Measurements from ENCODE around the gene GRWD1.

GRWD1 gene

GRCh38 chr19:48450863-48451262 is 5.1 kb downstream of the GRWD1 start:
- H3K36me3 ChIP-seq (ENCODE audit: low read depth), result peaks cover 71% of the 10 kb centered on the region
- no peak overlapping the region for H3K27ac ChIP-seq (ENCODE audit: poor library complexity, severe bottlenecking)
- ATAC-seq (ENCODE audit: low read depth) (no peak), DNase-seq (ENCODE audit: low spot score) (no peak)
- no peaks in the 10 kb centered on the region for H3K4me1 ChIP-seq (ENCODE audit: insufficient read depth, poor library complexity, severe bottlenecking)
- TF ChIP-seq CTCF (IDR thresholded peaks at IDR 0.05; ENCODE audit: poor library complexity, severe bottlenecking), result no peak
- no peaks in the 10 kb centered on the region for H3K27me3 ChIP-seq (ENCODE audit: insufficient read depth, poor library complexity, severe bottlenecking)
- no peaks in the 10 kb centered on the region for H3K9me3 ChIP-seq (ENCODE audit: severe bottlenecking)
- no peak overlapping the region for H3K4me3 ChIP-seq (ENCODE audit: severe bottlenecking)

- Histone ChIP-seq H3K9me3 (ENCODE audit: severe bottlenecking) (no peaks in the 10 kb centered on the region), H3K27me3 (ENCODE audit: insufficient read depth, poor library complexity, severe bottlenecking) (no peaks in the 10 kb centered on the region), H3K27ac (ENCODE audit: poor library complexity, severe bottlenecking) (no peak overlapping the region), H3K4me1 (ENCODE audit: insufficient read depth, poor library complexity, severe bottlenecking) (no peaks in the 10 kb centered on the region), H3K36me3 (ENCODE audit: low read depth) (peaks cover 78% of the 10 kb centered on the region), H3K4me3 (ENCODE audit: severe bottlenecking) (no peak overlapping the region)
- ATAC-seq (ENCODE audit: low read depth) (no peak), DNase-seq (ENCODE audit: low spot score) (no peak)
- no peak for TF ChIP-seq CTCF (IDR thresholded peaks at IDR 0.05; ENCODE audit: poor library complexity, severe bottlenecking)
Observed at GRCh38 chr19:48451624-48452023, 5.8 kb downstream of the GRWD1 start.

- Histone ChIP-seq H3K4me3 (ENCODE audit: severe bottlenecking) (no peak overlapping the region), H3K36me3 (ENCODE audit: low read depth) (peaks cover 78% of the 10 kb centered on the region), H3K27me3 (ENCODE audit: insufficient read depth, poor library complexity, severe bottlenecking) (no peaks in the 10 kb centered on the region), H3K9me3 (ENCODE audit: severe bottlenecking) (no peaks in the 10 kb centered on the region), H3K4me1 (ENCODE audit: insufficient read depth, poor library complexity, severe bottlenecking) (no peaks in the 10 kb centered on the region), H3K27ac (ENCODE audit: poor library complexity, severe bottlenecking) (no peak overlapping the region)
- no peak for TF ChIP-seq CTCF (IDR thresholded peaks at IDR 0.05; ENCODE audit: poor library complexity, severe bottlenecking)
- DNase-seq (ENCODE audit: low spot score) (no peak), ATAC-seq (ENCODE audit: low read depth) (peak; percentile 49; the same call in 2 of the 3 replicates)
Observed at GRCh38 chr19:48452289-48453190, 6.8 kb downstream of the GRWD1 start.

- Histone ChIP-seq H3K4me1 (ENCODE audit: insufficient read depth, poor library complexity, severe bottlenecking) (no peaks in the 10 kb centered on the region), H3K4me3 (ENCODE audit: severe bottlenecking) (no peak overlapping the region), H3K9me3 (ENCODE audit: severe bottlenecking) (no peaks in the 10 kb centered on the region), H3K36me3 (ENCODE audit: low read depth) (peaks cover 65% of the 10 kb centered on the region), H3K27me3 (ENCODE audit: insufficient read depth, poor library complexity, severe bottlenecking) (no peaks in the 10 kb centered on the region), H3K27ac (ENCODE audit: poor library complexity, severe bottlenecking) (no peak overlapping the region)
- no peak for TF ChIP-seq CTCF (IDR thresholded peaks at IDR 0.05; ENCODE audit: poor library complexity, severe bottlenecking)
- ATAC-seq (ENCODE audit: low read depth), result no peak
- no peak for DNase-seq (ENCODE audit: low spot score)
Observed at GRCh38 chr19:48454150-48454730, 8.5 kb downstream of the GRWD1 start.
